ENCODE measurements around the gene EMP3.
"Not testable (repeated sequence)": the region's sequence is repeated elsewhere in the genome, so short reads cannot be mapped to it uniquely, and the experiment has no call there.

The EMP3 gene

GRCh38 chr19:48348737-48349136, 23.4 kb downstream of the EMP3 start:
- DNase-seq, result no peak

GRCh38 chr19:48350856-48351255, 25.5 kb downstream of the EMP3 start:
- no peak for DNase-seq

- DNase-seq, result peak; percentile 8
These were observed 26.0 kb downstream of the EMP3 start for GRCh38 chr19:48351341-48351752.

- DNase-seq, result no peak
These were observed 28.3 kb downstream of the EMP3 start for GRCh38 chr19:48353677-48354076.

- no peak for DNase-seq
These were observed 29.1 kb downstream of the EMP3 start for GRCh38 chr19:48354332-48354992.

- no peak for DNase-seq
These were observed 30.1 kb downstream of the EMP3 start for GRCh38 chr19:48355365-48355954.

- DNase-seq, result no peak
These were observed 33.8 kb downstream of the EMP3 start for GRCh38 chr19:48359123-48359522.

- DNase-seq, result no peak
These were observed 36.6 kb downstream of the EMP3 start for GRCh38 chr19:48361912-48362311.

- peak; percentile 87 for DNase-seq
These were observed 37.6 kb downstream of the EMP3 start for GRCh38 chr19:48362716-48363499.

GRCh38 chr19:48363500-48363809, 38.1 kb downstream of the EMP3 start:
- no peak for DNase-seq

GRCh38 chr19:48363810-48364597, 38.7 kb downstream of the EMP3 start, which contains the start of the genes SYNGR4 and TMEM143:
TSS of gene SYNGR4 (plus strand) at chr19:48364367. CDS start at chr19:48365843, 1,476 bp downstream.
TSS of gene TMEM143 (minus strand) at chr19:48363940. CDS start at chr19:48363920, 20 bp downstream.
- DNase-seq, result peak; percentile 98

GRCh38 chr19:48364598-48365348, 39.4 kb downstream of the EMP3 start:
- DNase-seq, result no peak

GRCh38 chr19:48365602-48366001, 40.2 kb downstream of the EMP3 start:
- no peak for DNase-seq

- no peak for DNase-seq
These were observed 42.5 kb downstream of the EMP3 start for GRCh38 chr19:48367855-48368254.

- no peak for DNase-seq
These were observed 43.6 kb downstream of the EMP3 start for GRCh38 chr19:48368936-48369335.

GRCh38 chr19:48370955-48371354, 45.6 kb downstream of the EMP3 start:
- DNase-seq, result no peak

- DNase-seq, result no peak
These were observed 46.0 kb downstream of the EMP3 start for GRCh38 chr19:48371367-48371766.

- not testable (repeated sequence) for DNase-seq
These were observed 46.4 kb downstream of the EMP3 start for GRCh38 chr19:48371771-48372170.

GRCh38 chr19:48372904-48373303, 47.6 kb downstream of the EMP3 start:
- DNase-seq, result no peak

- DNase-seq, result no peak
These were observed 48.2 kb downstream of the EMP3 start for GRCh38 chr19:48373567-48373966.

- DNase-seq, result no peak
These were observed 52.8 kb downstream of the EMP3 start for GRCh38 chr19:48378194-48378570.

- no peak for DNase-seq
These were observed 53.7 kb downstream of the EMP3 start for GRCh38 chr19:48379058-48379457.
